Stromal cell of bone marrow (primary cell): ENCODE results near the gene CCP110.
"Not testable (repeated sequence)": the region's sequence is repeated elsewhere in the genome, so short reads cannot be mapped to it uniquely, and the experiment has no call there.

Source experiments
- DNase-seq: peaks from one replicate; pipeline ENCODE4 v3.0.0-alpha.2; 2012; ENCODE audit warnings: low read depth

CCP110 gene

DNA sequence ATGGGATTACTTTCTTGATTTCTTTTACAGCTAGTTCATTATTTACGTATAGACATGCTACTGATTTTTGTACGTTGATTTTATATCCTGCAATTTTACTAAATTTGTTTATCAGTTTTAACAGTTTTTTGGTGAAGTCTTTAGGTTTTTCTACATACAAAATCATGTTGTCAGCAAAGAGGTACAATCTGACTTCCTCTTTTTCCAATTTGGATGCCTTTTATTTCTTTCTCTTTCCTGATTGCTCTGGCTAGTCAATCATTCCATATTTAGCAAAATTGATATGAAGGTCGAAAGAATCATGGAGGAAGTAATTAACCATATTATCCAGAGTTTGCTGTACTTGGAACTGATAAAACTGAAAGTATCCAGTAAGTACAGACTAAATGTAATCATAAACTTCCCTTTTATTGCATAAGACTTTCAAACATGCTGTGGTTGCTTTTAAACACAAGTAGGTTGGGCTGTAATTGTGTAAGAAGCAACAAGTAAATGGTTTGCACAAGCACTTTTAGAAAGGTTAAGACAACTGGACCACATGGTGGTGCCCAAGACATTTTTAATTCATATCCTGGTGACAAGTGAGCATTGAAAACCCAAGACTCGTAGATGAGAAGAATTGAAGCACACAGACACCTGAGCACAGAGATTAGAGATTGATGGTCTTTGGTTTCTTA, 10.2 kb upstream of the CCP110 start:
- DNase-seq, result no peak

DNA sequence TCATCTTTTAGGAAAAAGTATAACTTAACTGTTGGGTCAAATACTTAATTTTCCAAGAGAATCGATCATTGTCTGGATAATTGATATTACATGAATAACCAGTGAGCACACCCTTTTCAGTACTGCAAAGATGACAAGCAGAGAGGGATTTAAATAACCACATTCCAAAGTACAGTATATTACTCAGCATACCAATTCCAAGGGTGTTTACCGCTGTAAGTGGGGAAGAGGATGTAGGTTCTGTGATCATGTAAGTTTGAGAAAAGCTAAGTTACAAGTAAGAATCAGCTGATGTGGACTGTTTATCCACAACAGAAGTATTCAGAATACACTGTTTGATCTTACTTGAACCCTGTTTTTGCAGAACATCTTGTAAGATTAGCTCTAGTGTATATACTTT, 8.0 kb upstream of the CCP110 start:
- DNase-seq, result no peak

- DNase-seq, result peak; percentile 36
These were observed 6.2 kb upstream of the CCP110 start for GRCh38 chr16:19517424-19518089.

GRCh38 chr16:19518388-19518787, 5.4 kb upstream of the CCP110 start:
- no peak for DNase-seq

GRCh38 chr16:19520861-19521331, 2.8 kb upstream of the CCP110 start:
- no peak for DNase-seq

DNA sequence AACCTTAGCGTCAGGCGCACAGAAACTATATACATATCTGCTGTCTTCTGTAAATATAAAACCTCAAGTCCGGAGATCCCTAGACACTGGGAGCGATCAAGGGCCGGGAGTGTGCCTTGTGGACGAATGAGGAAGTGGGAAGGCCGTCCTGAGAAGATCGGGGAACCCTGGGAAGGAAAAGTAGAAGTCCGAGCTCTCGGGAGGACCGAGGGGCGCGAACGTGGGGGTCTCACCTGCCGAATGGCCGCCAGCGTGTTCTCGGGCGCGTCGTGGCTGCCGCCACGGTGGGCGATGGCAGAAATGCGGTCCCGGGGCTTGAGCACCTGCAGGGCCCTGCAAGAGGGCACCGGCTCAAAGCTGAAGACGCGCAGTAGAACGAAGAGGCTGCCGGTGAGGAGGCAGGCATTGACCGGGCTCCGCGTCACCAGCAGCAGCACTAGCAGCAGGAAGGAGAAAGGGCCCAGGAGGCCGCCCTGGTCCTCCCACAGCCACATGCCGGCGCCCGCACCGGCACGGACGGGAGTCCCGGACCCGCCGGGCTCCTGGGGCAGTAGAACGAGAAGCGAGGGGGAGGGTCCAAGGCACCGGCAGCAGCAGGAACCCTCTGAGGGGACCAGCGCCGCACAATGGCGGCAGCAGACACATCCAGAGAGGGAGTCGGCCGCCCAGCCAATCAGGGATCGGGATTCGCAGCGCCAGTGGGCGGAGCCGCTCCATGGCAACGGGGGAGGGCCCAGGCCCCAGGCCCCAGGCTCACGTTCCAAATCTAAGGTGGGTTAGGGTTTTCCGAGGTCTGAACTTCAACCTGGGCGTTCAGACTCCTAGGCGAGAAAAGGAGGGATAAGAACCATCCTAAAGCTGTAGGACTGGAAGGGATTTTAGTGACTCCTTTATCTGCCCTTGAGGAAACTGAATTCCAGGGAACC, 2.0 kb upstream of the CCP110 start, which contains the start of gene GDE1:
TSS of gene GDE1 (minus strand) at position 628 of the 926 bp plus-strand sequence. CDS start at position 494, 134 bp downstream.
- DNase-seq, result peak; percentile 85

- no peak for DNase-seq
These were observed 1.4 kb upstream of the CCP110 start for GRCh38 chr16:19522397-19522732.

- DNase-seq, result no peak
These were observed 982 bp upstream of the CCP110 start for GRCh38 chr16:19522760-19523159.

GRCh38 chr16:19523184-19523558, 571 bp upstream of the CCP110 start:
- DNase-seq, result no peak

DNA sequence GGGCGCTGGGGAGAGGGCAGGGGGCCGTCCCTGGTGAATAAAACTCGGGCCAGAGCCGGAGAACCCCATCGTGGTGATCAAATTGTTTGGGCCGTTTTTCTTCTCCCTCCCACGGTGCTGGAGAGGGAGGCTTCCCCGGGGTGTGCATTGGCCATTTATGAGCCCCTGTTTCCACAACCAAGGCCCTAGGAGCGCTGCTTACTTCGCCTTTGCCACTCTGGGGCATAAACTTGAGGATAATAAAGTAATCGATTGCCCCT, 544 bp downstream of the CCP110 start:
- no peak for DNase-seq

DNA sequence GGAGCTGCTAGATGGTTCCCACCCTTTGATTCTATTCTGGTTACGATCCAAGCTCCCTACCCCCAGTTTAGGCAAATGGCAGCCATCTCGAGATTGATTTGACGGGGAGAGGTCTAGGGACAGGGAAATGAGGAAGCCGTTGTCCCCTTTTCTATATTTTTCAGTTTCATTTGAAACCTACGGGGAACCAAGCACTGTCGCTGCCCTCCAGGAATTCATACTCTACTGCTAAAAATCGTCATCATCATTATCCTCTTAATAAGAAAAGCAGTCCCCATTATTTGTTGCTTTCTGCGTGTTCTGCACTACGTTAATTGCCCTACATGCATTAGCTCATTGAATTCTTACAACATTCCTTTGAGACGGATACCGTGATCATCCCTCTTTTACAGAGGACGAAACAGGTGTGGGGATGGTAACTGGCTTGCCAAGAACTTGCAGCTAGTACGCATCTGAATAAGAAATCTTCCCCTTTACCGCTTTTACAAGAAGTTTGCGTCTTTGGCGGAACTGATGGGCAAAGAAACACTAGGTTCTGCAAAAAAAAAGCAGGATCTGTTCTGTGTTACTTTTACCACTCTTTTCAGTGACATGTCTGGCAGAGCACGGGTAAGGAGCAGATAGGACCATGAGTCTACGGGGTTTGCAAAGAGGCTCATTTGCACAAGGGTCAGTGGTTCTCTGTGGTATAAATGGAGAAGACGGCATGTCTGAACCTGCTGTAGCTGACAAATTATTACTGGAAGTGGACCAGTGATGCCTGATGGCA, 1.1 kb downstream of the CCP110 start:
- DNase-seq, result no peak

GRCh38 chr16:19525385-19525723, 1.6 kb downstream of the CCP110 start:
- DNase-seq, result no peak

- DNase-seq, result no peak
These were observed 3.4 kb downstream of the CCP110 start for GRCh38 chr16:19527161-19527560.

DNA sequence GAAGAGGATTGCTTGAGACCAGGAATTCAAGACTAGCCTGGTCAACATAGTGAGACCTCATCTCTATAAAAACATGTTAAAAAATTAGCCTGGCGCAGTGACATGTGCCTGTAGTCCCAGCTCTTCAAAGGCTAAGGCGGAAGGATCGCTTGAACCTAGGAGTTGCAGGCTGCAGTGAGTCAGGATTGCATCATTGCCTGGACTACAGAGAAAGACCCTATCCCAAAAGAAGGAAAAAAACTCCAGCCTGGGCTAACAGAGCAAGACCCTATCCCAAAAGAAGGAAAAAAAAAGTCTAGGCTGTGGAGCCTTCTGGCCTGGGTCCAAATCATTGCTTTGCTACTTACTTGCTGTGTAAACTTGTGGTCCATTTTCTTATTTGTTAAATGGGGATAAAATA, 4.9 kb downstream of the CCP110 start:
- no peak for DNase-seq

DNA sequence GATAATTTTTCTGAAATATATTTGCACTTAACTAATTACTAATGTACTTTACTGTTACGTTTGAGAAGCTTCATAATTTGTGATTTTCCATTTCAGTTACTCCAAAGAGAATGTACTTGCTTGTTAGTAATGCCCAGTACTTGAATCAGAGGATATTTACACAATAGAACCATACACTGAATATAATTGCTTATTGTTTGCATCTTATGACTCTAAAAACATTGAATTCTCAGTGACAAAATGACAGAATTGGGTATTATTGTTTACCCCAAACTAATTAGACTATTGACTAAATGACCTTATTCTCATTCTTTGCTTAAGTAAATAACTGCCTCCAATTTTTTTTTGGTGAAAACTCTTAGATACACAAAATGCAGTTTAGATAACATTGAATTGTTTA, 8.9 kb downstream of the CCP110 start:
- no peak for DNase-seq

DNA sequence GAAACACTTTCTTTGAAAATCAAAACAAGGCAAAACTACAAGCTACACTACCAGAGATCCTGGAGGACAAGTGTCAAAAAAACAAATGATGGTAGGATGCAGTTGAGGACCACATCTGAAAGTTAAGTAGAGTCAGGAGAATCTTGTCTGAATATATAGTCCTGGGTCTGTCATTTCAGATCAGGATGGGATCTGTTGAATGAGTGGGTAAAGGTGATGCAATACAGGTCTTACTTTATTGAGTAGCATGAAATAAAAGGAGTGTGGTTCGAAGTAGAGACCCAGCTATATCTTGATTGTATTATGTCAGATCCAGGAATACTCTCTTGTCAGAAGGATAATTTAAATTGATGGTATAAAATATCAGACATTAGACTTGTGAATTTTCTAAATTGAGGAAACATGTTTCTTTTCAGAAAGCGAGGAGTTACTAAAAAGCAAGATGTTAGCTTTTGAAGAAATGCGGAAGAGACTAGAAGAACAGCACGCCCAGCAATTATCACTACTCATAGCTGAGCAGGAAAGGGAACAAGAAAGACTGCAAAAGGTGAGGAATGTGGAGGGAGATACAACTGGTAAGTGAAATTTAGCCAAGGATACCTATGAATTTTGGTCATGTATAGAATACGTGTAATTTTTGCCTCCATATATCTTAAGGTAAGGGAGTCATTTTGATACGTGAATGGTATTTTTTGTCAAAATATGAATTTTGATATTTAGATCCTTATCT, 16.7 kb downstream of the CCP110 start:
- DNase-seq, result no peak

GRCh38 chr16:19542138-19542821, 18.5 kb downstream of the CCP110 start:
- no peak for DNase-seq

GRCh38 chr16:19543278-19543996, 19.7 kb downstream of the CCP110 start:
- not testable (repeated sequence) for DNase-seq

- no peak for DNase-seq
These were observed 24.4 kb downstream of the CCP110 start for GRCh38 chr16:19548144-19548543.

- no peak for DNase-seq
These were observed 25.9 kb downstream of the CCP110 start for GRCh38 chr16:19549673-19550072.
